Immature natural killer cell (primary cell): ENCODE data around the gene MSH6. TPM values are rescaled to one million over a fixed set of nuclear protein-coding genes. Genes with fewer than 3 reads are reported as not detected.
A peak's percentile ranks its signal among the peaks of the same experiment; 100 is the strongest.

Source experiments
- DNase-seq, 3 donors: peaks; one replicate each; pipeline ENCODE4 v3.0.0; 2022; ENCODE audit warnings: mixed read lengths in 1 of 3
- H3K27ac Mint-ChIP-seq, 6 donors: one replicate each; pipeline ENCODE4 v1.8.0; 2020; ENCODE audit warnings: mixed read lengths in 6 of 6, mild to moderate bottlenecking in 5 of 6, inconsistent platforms in 4 of 6, moderate library complexity in 3 of 6
- H3K27me3 Mint-ChIP-seq, 3 donors: one replicate each; pipeline ENCODE4 v1.8.0; 2020 to 2021; ENCODE audit warnings: low read depth in 3 of 3, mild to moderate bottlenecking in 3 of 3, mixed read lengths in 3 of 3, moderate library complexity in 3 of 3, inconsistent platforms in 1 of 3
- H3K36me3 Mint-ChIP-seq, 3 donors: one replicate each; pipeline ENCODE4 v1.8.0; 2020; ENCODE audit warnings: mixed read lengths in 3 of 3, inconsistent platforms in 2 of 3, mild to moderate bottlenecking in 2 of 3
- H3K4me1 Mint-ChIP-seq, 2 donors: one replicate each; pipeline ENCODE4 v1.8.0; 2020; ENCODE audit warnings: inconsistent platforms in 2 of 2, mild to moderate bottlenecking in 2 of 2, mixed read lengths in 2 of 2, moderate library complexity in 1 of 2
- H3K4me3 Mint-ChIP-seq, 5 donors: one replicate each; pipeline ENCODE4 v1.8.0; 2020; ENCODE audit warnings: mild to moderate bottlenecking in 5 of 5, mixed read lengths in 5 of 5, inconsistent platforms in 3 of 5, moderate library complexity in 3 of 5
- H3K9me3 Mint-ChIP-seq, 6 donors: one replicate each; pipeline ENCODE4 v1.8.0; 2020; ENCODE audit warnings: mild to moderate bottlenecking in 6 of 6, mixed read lengths in 6 of 6, inconsistent platforms in 4 of 6, moderate library complexity in 3 of 6
- polyA plus RNA-seq, 3 donors: library from polyadenylated mRNA; unstranded; fragments of 300-500 nt; fragmentation: Illumina TruSeq; gene quantifications; one replicate each; pipeline ENCODE4 v1.2.3, GENCODE V29; 2021

Gene MSH6
- polyA plus RNA-seq, 3 donors from 2014 or later: 5.4 to 21.0 (median 7.9) TPM

GRCh38 chr2:47767880-47768609, 14.9 kb upstream of the MSH6 start:
- H3K27ac Mint-ChIP-seq: no peak overlapping the region
- H3K36me3 Mint-ChIP-seq: no peaks in the 10 kb centered on the region
- no peaks in the 10 kb centered on the region for H3K9me3 Mint-ChIP-seq
- H3K4me1 Mint-ChIP-seq: peaks cover 1 to 6% of the 10 kb centered on the region in 2 donors
- DNase-seq: peak; percentile 62 to 69 (median 66)
- H3K4me3 Mint-ChIP-seq: peak overlapping the region in 3 of 5 donors; percentile 44 to 57 (median 54)
- peaks cover 2 to 6% (median 5%) of the 10 kb centered on the region in 3 donors for H3K27me3 Mint-ChIP-seq

DNA sequence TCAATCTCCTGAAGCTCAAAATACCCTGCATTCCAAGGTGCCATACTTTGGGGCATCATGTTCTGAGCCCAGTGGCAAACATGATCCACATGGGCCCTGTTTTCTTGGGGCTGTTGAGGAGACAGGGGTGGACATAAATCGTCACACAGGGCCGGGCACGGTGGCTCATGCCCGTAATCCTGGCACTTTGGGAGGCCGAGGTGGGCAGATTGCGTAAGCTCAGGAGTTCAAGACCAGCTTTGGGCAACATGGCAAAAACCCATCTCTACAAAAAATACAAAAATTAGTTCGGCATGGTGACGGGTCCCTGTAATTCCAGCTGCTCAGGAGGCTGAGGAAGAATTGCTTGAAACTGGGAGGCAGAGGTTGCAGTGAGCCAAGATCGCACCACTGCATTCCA, 13.6 kb upstream of the MSH6 start:
- Mint-ChIP-seq H3K27ac (no peak overlapping the region), H3K9me3 (no peaks in the 10 kb centered on the region), H3K4me3 (no peak overlapping the region), H3K27me3 (peaks cover 1 to 6% (median 5%) of the 10 kb centered on the region in 3 donors), H3K36me3 (no peaks in the 10 kb centered on the region), H3K4me1 (peaks cover 1 to 6% of the 10 kb centered on the region in 2 donors)
- no peak for DNase-seq

DNA sequence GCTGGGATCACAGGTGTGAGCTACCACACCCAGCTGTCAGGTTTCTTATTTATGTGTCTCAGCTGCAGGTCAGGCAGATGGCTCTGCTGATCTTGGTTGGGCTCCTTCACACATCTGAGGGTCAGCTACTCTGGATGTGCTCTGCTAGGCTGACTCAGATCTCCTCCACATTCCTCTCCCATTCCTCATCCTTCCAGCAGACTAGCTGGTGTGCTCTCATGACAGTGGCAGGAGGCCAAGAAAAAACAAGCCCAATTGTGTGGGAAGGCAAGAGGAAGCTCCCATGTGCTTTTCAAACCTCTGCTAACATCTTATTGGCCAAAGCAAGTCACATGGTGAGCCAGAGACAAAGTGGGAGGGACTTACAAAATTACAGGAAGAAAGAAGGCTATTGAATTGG, 11.7 kb upstream of the MSH6 start:
- H3K9me3 Mint-ChIP-seq: no peaks in the 10 kb centered on the region
- H3K27me3 Mint-ChIP-seq: peaks cover 0 to 6% (median 5%) of the 10 kb centered on the region in 3 donors
- H3K36me3 Mint-ChIP-seq: no peaks in the 10 kb centered on the region
- no peak overlapping the region for H3K4me3 Mint-ChIP-seq
- DNase-seq: no peak
- H3K27ac Mint-ChIP-seq: no peak overlapping the region
- H3K4me1 Mint-ChIP-seq: peaks cover 1 to 6% of the 10 kb centered on the region in 2 donors

GRCh38 chr2:47772343-47772742, 10.6 kb upstream of the MSH6 start:
- Mint-ChIP-seq H3K27me3 (peaks cover under 1 to 6% (median 5%) of the 10 kb centered on the region in 3 donors), H3K27ac (no peak overlapping the region), H3K9me3 (no peaks in the 10 kb centered on the region), H3K36me3 (no peaks in the 10 kb centered on the region), H3K4me1 (peaks cover 1 to 6% of the 10 kb centered on the region in 2 donors), H3K4me3 (no peak overlapping the region)
- no peak for DNase-seq

DNA sequence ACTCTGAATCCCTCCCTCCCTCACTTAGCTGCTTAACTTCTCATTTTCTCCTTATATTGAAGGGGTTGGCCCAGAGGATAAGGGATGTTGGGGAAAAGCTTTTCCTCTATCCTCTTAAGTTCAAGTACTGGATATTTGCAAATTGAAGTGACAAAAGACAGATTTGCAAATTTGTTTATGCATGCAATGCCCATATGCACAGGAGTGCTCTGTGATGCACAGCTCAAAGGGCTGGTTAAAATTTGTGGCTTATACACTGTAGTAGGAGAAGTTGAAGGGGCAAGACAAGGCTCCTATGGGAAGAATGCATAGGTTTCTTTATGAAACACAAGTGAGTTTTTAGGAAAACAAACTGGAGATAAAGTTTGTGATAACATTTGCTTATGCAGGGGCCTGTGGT, 8.4 kb upstream of the MSH6 start:
- Mint-ChIP-seq H3K36me3 (no peaks in the 10 kb centered on the region), H3K4me1 (no peaks in the 10 kb centered on the region), H3K27me3 (peaks cover 3 to 6% (median 6%) of the 10 kb centered on the region in 3 donors), H3K4me3 (no peak overlapping the region), H3K27ac (no peak overlapping the region), H3K9me3 (no peaks in the 10 kb centered on the region)
- DNase-seq: no peak

- no peaks in the 10 kb centered on the region for H3K9me3 Mint-ChIP-seq
- peak overlapping the region in 1 of 6 donors; percentile 28 for H3K27ac Mint-ChIP-seq
- no peaks in the 10 kb centered on the region for H3K36me3 Mint-ChIP-seq
- no peak for DNase-seq
- H3K27me3 Mint-ChIP-seq: peaks cover 2 to 6% (median 3%) of the 10 kb centered on the region in 3 donors
- H3K4me3 Mint-ChIP-seq: no peak overlapping the region
- no peaks in the 10 kb centered on the region for H3K4me1 Mint-ChIP-seq
These were observed 5.5 kb upstream of the MSH6 start for GRCh38 chr2:47777277-47777937.

GRCh38 chr2:47778698-47779425, 4.1 kb upstream of the MSH6 start:
- H3K27me3 Mint-ChIP-seq: peaks cover 0 to 7% (median 4%) of the 10 kb centered on the region in 3 donors

GRCh38 chr2:47779426-47779790, 3.5 kb upstream of the MSH6 start:
- H3K36me3 Mint-ChIP-seq: no peaks in the 10 kb centered on the region
- no peak overlapping the region for H3K4me3 Mint-ChIP-seq
- DNase-seq: no peak
- H3K4me1 Mint-ChIP-seq: peaks cover 0 to 6% of the 10 kb centered on the region in 2 donors
- H3K9me3 Mint-ChIP-seq: no peaks in the 10 kb centered on the region
- peaks cover 0 to 10% (median 4%) of the 10 kb centered on the region in 3 donors for H3K27me3 Mint-ChIP-seq
- H3K27ac Mint-ChIP-seq: no peak overlapping the region

More at GRCh38 chr2:47778698-47779425, 4.1 kb upstream of the MSH6 start:
- Mint-ChIP-seq H3K4me1 (peaks cover 0 to 1% of the 10 kb centered on the region in 2 donors), H3K36me3 (no peaks in the 10 kb centered on the region), H3K27ac (no peak overlapping the region), H3K4me3 (no peak overlapping the region), H3K9me3 (no peaks in the 10 kb centered on the region)
- no peak for DNase-seq

- peaks cover 0 to 11% (median 7%) of the 10 kb centered on the region in 3 donors for H3K27me3 Mint-ChIP-seq
- H3K4me1 Mint-ChIP-seq: peaks cover 16 to 22% of the 10 kb centered on the region in 2 donors
- H3K36me3 Mint-ChIP-seq: no peaks in the 10 kb centered on the region
- no peaks in the 10 kb centered on the region for H3K9me3 Mint-ChIP-seq
- DNase-seq: no peak
- H3K4me3 Mint-ChIP-seq: peak overlapping the region; percentile 83 to 93 (median 84)
- H3K27ac Mint-ChIP-seq: peak overlapping the region; percentile 48 to 90 (median 66)
These were observed 619 bp upstream of the MSH6 start for GRCh38 chr2:47782381-47782670.

DNA sequence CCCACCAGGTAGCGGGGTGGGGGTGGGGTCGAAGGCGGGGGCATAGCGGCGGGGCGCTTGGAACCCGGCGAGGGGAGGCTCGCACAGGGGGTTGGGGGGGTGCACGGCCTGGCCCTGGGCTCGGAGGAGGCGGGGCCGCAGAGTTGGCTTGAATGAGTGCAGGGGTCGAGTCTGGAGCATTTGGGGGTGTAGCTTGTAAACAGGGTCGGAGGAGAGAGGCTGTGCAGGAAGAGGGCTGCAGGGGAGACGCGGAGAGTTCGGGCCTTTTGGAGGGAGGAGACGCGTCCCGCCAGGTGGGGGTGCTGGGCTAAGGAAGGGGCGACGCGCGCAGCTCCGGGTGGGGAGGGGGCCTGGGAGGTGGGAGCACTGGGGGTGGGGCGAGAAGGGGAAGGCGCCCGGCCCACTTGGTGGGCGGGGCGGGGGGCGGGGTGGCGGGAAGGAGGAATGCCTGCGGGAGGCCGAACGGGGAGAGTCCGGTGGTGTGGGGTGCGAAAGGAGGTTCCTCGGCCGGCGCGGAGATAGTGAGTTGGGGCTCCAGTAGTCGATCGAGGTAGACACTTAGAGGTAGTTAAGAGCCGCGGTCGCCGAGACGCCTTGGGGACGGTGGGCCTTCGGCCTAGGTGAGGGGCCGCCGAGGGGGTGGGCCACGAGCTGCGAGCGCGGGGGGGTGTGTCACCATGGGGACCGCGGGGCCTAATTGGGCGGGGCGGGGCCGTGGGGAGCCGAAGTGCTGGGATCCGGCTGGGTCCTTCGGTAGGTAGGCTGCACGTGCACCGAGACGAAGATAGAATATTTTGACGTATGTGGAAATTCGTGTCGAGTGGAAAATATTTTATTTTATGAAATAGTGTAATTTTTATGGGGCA, 774 bp downstream of the MSH6 start:
- peak; percentile 52 to 62 (median 54) for DNase-seq
- no peaks in the 10 kb centered on the region for H3K36me3 Mint-ChIP-seq
- peak overlapping the region; percentile 86 to 93 (median 91) for H3K4me3 Mint-ChIP-seq
- peak overlapping the region; percentile 64 to 92 (median 85) for H3K27ac Mint-ChIP-seq
- H3K9me3 Mint-ChIP-seq: no peaks in the 10 kb centered on the region
- H3K4me1 Mint-ChIP-seq: peaks cover 16 to 22% of the 10 kb centered on the region in 2 donors
- H3K27me3 Mint-ChIP-seq: peaks cover 0 to 7% (median 6%) of the 10 kb centered on the region in 3 donors

- peaks cover 16 to 22% of the 10 kb centered on the region in 2 donors for H3K4me1 Mint-ChIP-seq
- peaks cover 0 to 7% (median 6%) of the 10 kb centered on the region in 3 donors for H3K27me3 Mint-ChIP-seq
- DNase-seq: no peak
- no peaks in the 10 kb centered on the region for H3K36me3 Mint-ChIP-seq
- H3K27ac Mint-ChIP-seq: peak overlapping the region in 2 of 6 donors; percentile 66 to 84
- no peaks in the 10 kb centered on the region for H3K9me3 Mint-ChIP-seq
- H3K4me3 Mint-ChIP-seq: peak overlapping the region; percentile 86 to 93 (median 91)
These were observed 1.5 kb downstream of the MSH6 start for GRCh38 chr2:47784352-47784851.

GRCh38 chr2:47785986-47786385, 3.0 kb downstream of the MSH6 start:
- no peak for DNase-seq
- H3K27me3 Mint-ChIP-seq: peaks cover 0 to 10% (median 6%) of the 10 kb centered on the region in 3 donors
- no peaks in the 10 kb centered on the region for H3K36me3 Mint-ChIP-seq
- peak overlapping the region in 4 of 6 donors; percentile 3 to 48 (median 35) for H3K27ac Mint-ChIP-seq
- no peaks in the 10 kb centered on the region for H3K9me3 Mint-ChIP-seq
- H3K4me3 Mint-ChIP-seq: peak overlapping the region in 4 of 5 donors; percentile 11 to 39 (median 16)
- H3K4me1 Mint-ChIP-seq: peaks cover 21 to 27% of the 10 kb centered on the region in 2 donors
